ENCODE data around the gene MRPS31.
"Not testable (repeated sequence)": the region's sequence is repeated elsewhere in the genome, so short reads cannot be mapped to it uniquely, and the experiment has no call there.

MRPS31 gene

DNA sequence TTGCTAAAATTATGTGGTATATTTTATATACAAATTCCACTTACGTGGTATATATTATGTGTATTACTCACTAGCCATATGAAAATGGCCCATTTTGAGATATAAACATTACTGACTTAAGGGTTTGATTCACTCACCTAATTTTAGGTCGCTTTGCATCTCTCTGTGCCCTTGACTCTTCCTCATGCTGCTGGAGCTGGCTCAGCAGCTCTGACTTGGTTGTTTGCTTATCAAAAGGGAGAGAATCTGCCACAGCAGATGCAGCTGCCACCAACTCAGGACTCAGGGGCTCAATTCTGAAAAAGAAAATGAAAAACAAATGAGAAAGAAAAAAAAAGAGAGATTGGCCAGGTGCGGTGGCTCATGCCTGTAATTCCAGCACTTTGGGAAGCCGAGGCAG, 12.2 kb downstream of the MRPS31 start:
- DNase-seq (ENCODE audit: low read depth): no peak

DNA sequence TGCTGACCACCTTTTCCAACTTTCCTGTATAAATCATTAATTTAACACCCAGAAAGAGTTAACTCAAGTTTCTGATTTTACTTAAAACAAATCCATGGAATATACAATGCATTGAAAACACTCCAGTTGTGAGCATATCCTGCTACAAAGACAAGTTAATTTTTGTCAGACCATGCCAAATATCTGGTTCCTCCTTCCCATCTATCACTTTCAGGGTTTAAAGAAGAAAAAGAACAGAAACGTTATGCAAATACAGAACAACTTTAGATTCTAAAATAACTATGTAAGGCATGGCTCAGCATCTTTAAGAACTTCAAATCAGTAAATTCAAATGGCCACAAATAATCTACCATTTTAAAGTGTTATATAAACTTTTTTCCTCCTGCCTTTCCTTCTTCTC, 14.9 kb downstream of the MRPS31 start:
- no peak for DNase-seq (ENCODE audit: low read depth)

DNA sequence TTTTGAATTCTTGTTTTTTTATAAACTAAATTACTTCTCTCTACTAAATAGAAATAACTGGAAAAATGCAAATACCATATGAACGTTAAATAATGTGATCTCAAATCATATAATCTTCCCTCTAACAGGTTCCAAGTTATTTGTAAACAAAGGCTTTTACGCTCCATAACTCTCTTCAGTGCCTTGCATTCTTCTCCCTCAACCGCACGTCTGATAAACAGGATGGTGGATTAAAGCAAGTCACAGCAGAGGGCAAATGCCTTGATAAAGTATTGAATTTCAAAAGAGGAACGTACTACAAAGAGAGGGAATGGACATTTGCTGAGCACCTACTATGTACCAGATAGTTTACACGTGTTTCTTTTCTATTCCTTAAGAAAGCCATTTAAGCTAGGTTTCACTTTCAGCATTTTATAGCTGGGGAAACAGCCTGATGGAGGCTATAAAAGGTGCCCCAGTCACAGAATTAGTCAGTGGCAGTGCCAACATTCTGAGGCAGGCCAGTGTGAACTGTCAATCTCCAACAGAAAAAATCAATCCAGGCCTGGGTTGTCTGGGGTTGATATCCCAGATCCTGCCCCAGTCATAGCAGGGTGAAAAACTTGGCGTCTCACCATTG, 15.8 kb downstream of the MRPS31 start:
- DNase-seq (ENCODE audit: low read depth): peak; percentile 51

GRCh38 chr13:40749327-40749726, 21.7 kb downstream of the MRPS31 start:
- no peak for DNase-seq (ENCODE audit: low read depth)

GRCh38 chr13:40735232-40735548, 35.8 kb downstream of the MRPS31 start:
- not testable (repeated sequence) for DNase-seq (ENCODE audit: low read depth)

DNA sequence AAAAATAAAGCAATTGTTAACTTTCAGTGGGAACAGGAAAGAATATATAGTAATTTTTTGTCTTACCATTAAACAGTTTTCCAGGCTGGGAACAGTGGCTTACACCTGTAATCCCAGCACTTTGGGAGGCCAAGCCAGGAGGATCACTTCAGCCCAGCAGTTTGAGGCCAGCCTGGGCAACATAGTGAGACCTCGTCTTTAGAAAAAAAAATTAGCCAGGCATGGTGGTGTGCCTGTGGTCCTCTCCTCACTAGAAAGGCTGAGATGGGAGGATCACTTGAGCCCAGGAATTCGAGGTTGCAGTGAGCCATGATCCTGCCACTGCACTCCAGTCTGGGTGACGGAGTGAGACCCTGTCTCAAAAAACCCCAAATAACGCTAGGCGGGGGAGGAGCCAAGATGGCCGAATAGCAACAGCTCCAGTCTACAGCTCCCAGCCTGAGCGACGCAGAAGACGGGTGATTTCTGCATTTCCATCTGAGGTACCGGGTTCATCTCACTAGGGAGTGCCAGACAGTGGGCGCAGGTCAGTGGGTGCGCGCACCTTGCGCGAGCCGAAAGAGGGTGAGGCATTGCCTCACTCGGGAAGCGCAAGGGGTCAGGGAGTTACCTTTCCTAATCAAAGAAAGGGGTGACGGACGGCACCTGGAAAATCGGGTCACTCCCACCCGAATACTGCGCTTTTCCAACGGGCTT, 36.3 kb downstream of the MRPS31 start:
- not testable (repeated sequence) for DNase-seq (ENCODE audit: low read depth)

- DNase-seq (ENCODE audit: low read depth): no peak
Measured at GRCh38 chr13:40732658-40733057, 38.3 kb downstream of the MRPS31 start.

- DNase-seq (ENCODE audit: low read depth): no peak
Measured at GRCh38 chr13:40728595-40728994, 42.4 kb downstream of the MRPS31 start.

DNA sequence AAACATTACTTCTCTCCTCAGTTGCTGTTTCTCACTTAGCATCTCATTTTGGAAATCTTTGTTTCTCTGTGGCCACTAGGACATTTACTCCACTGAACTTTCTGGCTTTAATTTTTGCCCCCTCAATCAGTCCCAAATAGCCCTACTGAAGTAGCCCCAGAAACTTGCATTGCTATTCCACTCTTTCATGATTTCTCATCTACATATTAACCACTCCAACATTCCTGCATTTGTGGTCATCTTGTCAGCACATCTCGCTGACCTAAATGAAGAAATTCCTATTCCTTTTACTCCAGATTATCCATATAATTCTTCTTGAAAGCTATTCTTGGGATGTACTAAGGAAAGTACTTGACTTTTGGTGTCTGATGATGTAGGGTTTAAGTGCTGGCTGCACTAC, 56.6 kb downstream of the MRPS31 start:
- DNase-seq (ENCODE audit: low read depth): not testable (repeated sequence)

- no peak for DNase-seq (ENCODE audit: low read depth)
Measured at GRCh38 chr13:40706439-40706838, 64.6 kb downstream of the MRPS31 start.

GRCh38 chr13:40697711-40698110, 73.3 kb downstream of the MRPS31 start:
- no peak for DNase-seq (ENCODE audit: low read depth)

GRCh38 chr13:40694426-40694825, 76.6 kb downstream of the MRPS31 start:
- no peak for DNase-seq (ENCODE audit: low read depth)

DNA sequence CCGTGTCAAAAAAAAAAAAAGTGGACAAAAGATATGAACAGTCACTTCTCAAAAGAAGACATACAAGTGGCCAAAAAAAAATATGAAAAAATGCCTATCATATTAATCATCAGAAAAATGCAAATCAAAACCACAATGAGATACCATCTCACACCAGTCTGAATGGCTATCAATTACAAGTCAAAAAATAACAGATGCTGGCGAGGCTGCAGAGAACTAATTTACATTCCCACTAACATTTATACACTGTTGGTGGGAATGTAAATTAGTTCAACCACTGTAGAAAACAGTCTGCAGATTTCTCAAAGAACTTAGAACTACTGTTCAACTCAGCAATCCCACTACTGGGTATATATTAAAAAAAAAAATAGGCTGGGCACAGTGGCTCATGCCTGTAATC, 78.0 kb downstream of the MRPS31 start:
- DNase-seq (ENCODE audit: low read depth): peak; percentile 43

- no peak for DNase-seq (ENCODE audit: low read depth)
Measured at GRCh38 chr13:40688781-40689180, 82.2 kb downstream of the MRPS31 start.

DNA sequence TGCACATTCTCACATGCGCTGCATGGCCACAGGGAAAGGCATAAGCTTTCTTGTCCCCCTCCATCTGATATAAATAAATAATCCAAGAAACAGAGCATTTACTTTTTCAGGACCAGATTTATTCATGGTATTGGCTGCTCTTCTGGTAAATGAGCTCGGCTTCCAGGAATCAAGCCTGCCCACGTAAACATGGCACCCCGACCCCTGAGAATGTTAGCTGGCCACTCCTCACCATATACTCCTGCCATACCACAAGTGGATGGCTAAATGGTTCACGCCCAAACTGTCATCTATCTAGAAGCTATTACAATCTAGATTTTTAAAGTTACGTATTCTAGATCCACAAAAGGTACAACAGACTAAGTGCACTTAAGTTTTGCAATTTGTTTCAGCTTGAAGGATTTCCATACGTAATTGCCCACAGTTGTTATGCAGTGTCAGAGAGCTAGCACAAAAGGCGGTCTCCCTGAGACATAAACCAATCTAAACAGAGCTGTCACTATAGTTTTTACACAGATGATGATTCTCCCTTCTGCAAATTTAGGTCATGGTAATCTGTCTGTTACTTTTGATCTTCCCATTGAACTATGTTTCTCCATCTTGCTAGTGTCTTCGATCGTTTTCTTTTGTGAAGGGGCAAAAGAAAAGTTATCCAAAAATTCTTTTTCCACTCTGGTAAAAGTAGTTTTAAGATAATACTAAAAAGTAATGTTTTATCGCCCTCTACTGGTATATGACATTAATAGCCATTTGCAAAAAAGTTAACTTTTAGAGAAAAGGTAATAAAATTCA, 88.3 kb downstream of the MRPS31 start:
- DNase-seq (ENCODE audit: low read depth): peak; percentile 51

GRCh38 chr13:40681341-40682146, 89.4 kb downstream of the MRPS31 start:
- DNase-seq (ENCODE audit: low read depth): peak; percentile 65

GRCh38 chr13:40680659-40681323, 90.2 kb downstream of the MRPS31 start:
- no peak for DNase-seq (ENCODE audit: low read depth)

- DNase-seq (ENCODE audit: low read depth): no peak
Measured at GRCh38 chr13:40679480-40679985, 91.5 kb downstream of the MRPS31 start.
